Activated T-cell treated with anti-CD3 and anti-CD28 coated beads for 48 hours (primary cell): ENCODE data around the gene LAMA4.
A peak's percentile ranks its signal among the peaks of the same experiment; 100 is the strongest.
"Not testable (repeated sequence)": the region's sequence is repeated elsewhere in the genome, so short reads cannot be mapped to it uniquely, and the experiment has no call there.

Source experiments
- DNase-seq: peaks from one replicate; pipeline ENCODE4 v3.0.0-alpha.2; 2020; ENCODE audit warnings: low read depth

Gene LAMA4

GRCh38 chr6:112144145-112144926, 110.0 kb downstream of the LAMA4 start:
- no peak for DNase-seq

GRCh38 chr6:112141707-112142106, 112.7 kb downstream of the LAMA4 start:
- no peak for DNase-seq

- no peak for DNase-seq
Measured at GRCh38 chr6:112139052-112139451, 115.3 kb downstream of the LAMA4 start.

GRCh38 chr6:112130878-112131277, 123.5 kb downstream of the LAMA4 start:
- DNase-seq, result no peak

GRCh38 chr6:112128208-112128607, 126.2 kb downstream of the LAMA4 start:
- DNase-seq, result no peak

GRCh38 chr6:112123982-112124381, 130.4 kb downstream of the LAMA4 start:
- no peak for DNase-seq

- DNase-seq, result no peak
Measured at GRCh38 chr6:112122756-112123155, 131.6 kb downstream of the LAMA4 start.

- no peak for DNase-seq
Measured at GRCh38 chr6:112118034-112118433, 136.3 kb downstream of the LAMA4 start.

GRCh38 chr6:112117554-112117953, 136.8 kb downstream of the LAMA4 start:
- no peak for DNase-seq

- no peak for DNase-seq
Measured at GRCh38 chr6:112116221-112116620, 138.1 kb downstream of the LAMA4 start.

GRCh38 chr6:112114577-112115223, 139.7 kb downstream of the LAMA4 start:
- no peak for DNase-seq

- no peak for DNase-seq
Measured at GRCh38 chr6:112113918-112114317, 140.4 kb downstream of the LAMA4 start.

- DNase-seq, result no peak
Measured at GRCh38 chr6:112113431-112113830, 140.9 kb downstream of the LAMA4 start.

GRCh38 chr6:112109262-112109661, 145.1 kb downstream of the LAMA4 start:
- no peak for DNase-seq

- DNase-seq, result no peak
Measured at GRCh38 chr6:112106562-112106961, 147.8 kb downstream of the LAMA4 start.

GRCh38 chr6:112106026-112106425, 148.3 kb downstream of the LAMA4 start:
- DNase-seq, result not testable (repeated sequence)

GRCh38 chr6:112100561-112100960, 153.8 kb downstream of the LAMA4 start:
- no peak for DNase-seq

- no peak for DNase-seq
Measured at GRCh38 chr6:112096901-112097300, 157.5 kb downstream of the LAMA4 start.

- DNase-seq, result no peak
Measured at GRCh38 chr6:112087916-112088315, 166.5 kb downstream of the LAMA4 start.

- DNase-seq, result peak; percentile 83
Measured at GRCh38 chr6:112087136-112087911, 167.0 kb downstream of the LAMA4 start, which contains the start of the genes FAM229B and TUBE1. FAM229B (plus strand) TSS chr6:112087591; CDS start chr6:112099284, 11,693 bp downstream. TUBE1 (minus strand) TSS chr6:112087482; CDS start chr6:112087434, 48 bp downstream.

GRCh38 chr6:112086744-112087135, 167.6 kb downstream of the LAMA4 start:
- no peak for DNase-seq

- DNase-seq, result no peak
Measured at GRCh38 chr6:112085286-112086065, 168.9 kb downstream of the LAMA4 start.
